GM18520 (cell line): ENCODE data around the gene MXD4.
"Not testable (repeated sequence)": the region's sequence is repeated elsewhere in the genome, so short reads cannot be mapped to it uniquely, and the experiment has no call there.

Experiments
- ATAC-seq: cut with Tn5 transposase; IDR thresholded peaks from one replicate; pipeline ENCODE4 v1.9.1; 2021; ENCODE audit not compliant: unreplicated experiment

Gene MXD4

GRCh38 chr4:2276581-2277325 is 14.8 kb upstream of the MXD4 start:
- no peak for ATAC-seq

GRCh38 chr4:2275546-2276251 is 13.8 kb upstream of the MXD4 start:
- no peak for ATAC-seq

- ATAC-seq = not testable (repeated sequence)
Observed at GRCh38 chr4:2275044-2275397, 13.1 kb upstream of the MXD4 start.

GRCh38 chr4:2274320-2275043 is 12.6 kb upstream of the MXD4 start:
- no peak for ATAC-seq

- no peak for ATAC-seq
Observed at GRCh38 chr4:2273657-2274319, 11.9 kb upstream of the MXD4 start.

GRCh38 chr4:2273221-2273620 is 11.3 kb upstream of the MXD4 start:
- no peak for ATAC-seq

GRCh38 chr4:2272828-2273120 is 10.9 kb upstream of the MXD4 start:
- no peak for ATAC-seq

- no peak for ATAC-seq
Observed at GRCh38 chr4:2272026-2272827, 10.3 kb upstream of the MXD4 start.

GRCh38 chr4:2271279-2272025 is 9.5 kb upstream of the MXD4 start:
- no peak for ATAC-seq

- no peak for ATAC-seq
Observed at GRCh38 chr4:2270341-2271165, 8.6 kb upstream of the MXD4 start.

- no peak for ATAC-seq
Observed at GRCh38 chr4:2269618-2270163, 7.8 kb upstream of the MXD4 start.

GRCh38 chr4:2269206-2269531 is 7.3 kb upstream of the MXD4 start:
- no peak for ATAC-seq

GRCh38 chr4:2268357-2269205 is 6.7 kb upstream of the MXD4 start:
- ATAC-seq = no peak

GRCh38 chr4:2267841-2268240 is 5.9 kb upstream of the MXD4 start:
- no peak for ATAC-seq

- no peak for ATAC-seq
Observed at GRCh38 chr4:2267320-2267811, 5.5 kb upstream of the MXD4 start.

- no peak for ATAC-seq
Observed at GRCh38 chr4:2266821-2267220, 4.9 kb upstream of the MXD4 start.

GRCh38 chr4:2266181-2266580 is 4.3 kb upstream of the MXD4 start:
- ATAC-seq = no peak
